Stimulated activated CD4-positive, alpha-beta T cell treated with anti-CD3 and anti-CD28 coated beads, Interleukin-2, amount 100 ng/mL, for 4 hours (primary cell): ENCODE data around the gene TMEM30A.

ENCODE experiments used
- DNase-seq: peaks from one replicate; pipeline ENCODE4 v3.0.0-alpha.2; 2020; ENCODE audit warnings: low read depth

The TMEM30A gene

DNA sequence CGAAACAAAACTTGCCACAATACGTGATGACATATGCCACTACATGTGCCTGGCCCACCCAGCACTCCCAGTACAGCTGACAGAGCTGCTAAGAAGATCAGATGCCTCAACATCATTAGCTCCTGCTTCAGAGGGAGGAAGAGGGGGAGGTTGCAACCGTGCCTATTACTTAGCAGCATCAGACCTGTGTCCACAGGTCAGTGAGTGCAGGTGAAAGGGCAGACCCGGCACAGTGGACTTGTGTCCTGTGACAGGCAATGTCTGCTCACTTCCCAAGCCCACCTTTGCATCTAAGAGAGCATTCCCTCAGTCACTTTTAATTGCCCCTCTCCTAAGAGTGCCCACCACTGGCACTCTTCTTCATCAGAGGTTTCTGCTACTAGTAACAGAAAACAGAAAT, 69.3 kb downstream of the TMEM30A start:
- no peak for DNase-seq

- DNase-seq = no peak
These were observed 70.9 kb downstream of the TMEM30A start for GRCh38 chr6:75213732-75214131.

DNA sequence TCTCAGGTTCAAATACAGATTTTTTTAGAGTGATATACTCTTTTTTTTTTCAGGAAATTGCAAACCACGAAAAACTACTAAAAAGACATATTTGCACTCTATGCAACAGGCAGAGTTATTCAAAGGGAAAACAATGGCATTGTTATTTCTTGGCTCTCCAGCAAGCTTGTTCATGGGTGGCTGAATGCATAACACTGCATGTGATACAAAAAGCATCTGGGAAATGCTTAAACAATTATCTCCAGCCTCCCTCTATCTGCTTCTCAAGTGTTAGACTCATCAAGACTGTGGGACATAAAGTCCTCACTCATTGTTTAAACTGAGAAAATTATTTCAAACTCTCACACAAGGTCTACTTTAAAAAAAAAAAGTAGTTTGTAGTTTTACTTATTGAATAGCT, 71.5 kb downstream of the TMEM30A start:
- DNase-seq = no peak

DNA sequence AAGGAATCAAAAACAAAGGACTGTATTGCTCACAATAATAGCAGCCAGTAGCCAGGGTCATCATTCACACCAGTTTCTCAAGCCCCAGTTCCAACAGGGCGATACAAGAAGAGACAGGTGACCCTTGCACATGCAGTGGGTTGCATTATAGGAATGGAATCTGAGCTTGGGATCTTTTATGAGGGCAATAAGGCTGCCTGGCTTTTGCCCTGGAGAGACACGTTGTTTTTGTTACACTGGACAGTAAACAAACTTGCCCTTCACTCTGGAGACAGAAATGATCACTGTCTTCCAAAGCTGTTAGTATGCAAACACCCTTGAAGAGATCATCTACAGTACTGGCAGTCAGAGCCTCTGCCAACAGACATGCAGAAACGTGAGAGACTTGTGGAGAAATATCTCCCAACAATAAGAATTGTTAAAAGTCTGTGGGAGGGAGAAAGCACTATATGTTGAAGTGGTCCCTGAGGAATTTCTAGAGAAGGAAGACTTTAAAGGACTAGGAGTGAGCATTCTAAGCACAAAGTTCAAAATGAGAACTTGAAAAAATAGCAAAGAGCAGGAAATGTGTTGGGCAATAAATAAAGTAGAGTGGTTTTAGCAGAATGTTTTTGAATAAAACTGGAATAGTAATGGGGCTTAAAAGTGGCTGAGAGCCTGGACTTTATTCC, 72.5 kb downstream of the TMEM30A start:
- no peak for DNase-seq

GRCh38 chr6:75210885-75211739, 73.5 kb downstream of the TMEM30A start:
- no peak for DNase-seq

- DNase-seq = no peak
These were observed 75.3 kb downstream of the TMEM30A start for GRCh38 chr6:75209184-75209723.

DNA sequence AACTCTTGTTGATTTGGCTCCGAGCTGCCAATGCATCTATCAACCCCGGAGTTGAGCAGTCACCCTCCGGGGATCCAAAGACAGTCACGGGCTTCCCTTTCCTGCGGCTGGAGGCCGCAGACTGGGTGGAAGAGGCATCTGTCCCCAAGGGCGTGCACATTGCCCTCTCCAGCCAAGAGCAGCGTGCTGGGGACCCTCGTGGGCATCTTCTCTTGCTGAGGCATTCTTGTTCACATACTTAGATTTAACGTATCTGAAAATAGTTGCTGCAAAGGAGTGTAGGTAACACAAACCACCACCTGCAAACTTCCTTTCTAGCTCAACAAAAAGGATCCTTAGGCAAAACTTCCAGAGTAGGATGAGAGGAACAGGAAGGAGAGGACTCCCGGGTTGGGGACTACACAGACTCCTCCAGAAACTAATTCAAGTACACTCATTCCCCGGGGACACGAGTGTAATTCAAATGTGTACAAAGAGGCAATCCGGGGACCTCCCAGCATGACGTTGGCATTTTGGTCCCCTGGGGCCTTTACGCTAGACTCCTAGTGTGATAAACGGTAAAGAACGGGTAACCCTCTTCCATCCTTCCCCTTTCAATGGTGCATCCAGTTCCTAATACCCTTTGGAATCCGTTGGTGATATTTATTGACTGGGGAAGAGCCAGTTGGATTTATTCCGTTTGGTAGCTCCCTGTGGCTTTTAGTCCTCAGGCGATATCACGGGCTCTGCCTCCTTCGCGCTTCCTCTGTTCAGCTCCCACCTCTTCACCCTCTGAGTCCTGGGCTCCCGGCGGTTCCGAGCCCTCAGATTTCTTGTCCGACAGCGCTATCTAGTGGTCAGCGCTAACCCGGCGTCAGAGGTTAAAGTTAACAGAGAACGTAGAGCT, 76.1 kb downstream of the TMEM30A start:
- peak; percentile 71 for DNase-seq

DNA sequence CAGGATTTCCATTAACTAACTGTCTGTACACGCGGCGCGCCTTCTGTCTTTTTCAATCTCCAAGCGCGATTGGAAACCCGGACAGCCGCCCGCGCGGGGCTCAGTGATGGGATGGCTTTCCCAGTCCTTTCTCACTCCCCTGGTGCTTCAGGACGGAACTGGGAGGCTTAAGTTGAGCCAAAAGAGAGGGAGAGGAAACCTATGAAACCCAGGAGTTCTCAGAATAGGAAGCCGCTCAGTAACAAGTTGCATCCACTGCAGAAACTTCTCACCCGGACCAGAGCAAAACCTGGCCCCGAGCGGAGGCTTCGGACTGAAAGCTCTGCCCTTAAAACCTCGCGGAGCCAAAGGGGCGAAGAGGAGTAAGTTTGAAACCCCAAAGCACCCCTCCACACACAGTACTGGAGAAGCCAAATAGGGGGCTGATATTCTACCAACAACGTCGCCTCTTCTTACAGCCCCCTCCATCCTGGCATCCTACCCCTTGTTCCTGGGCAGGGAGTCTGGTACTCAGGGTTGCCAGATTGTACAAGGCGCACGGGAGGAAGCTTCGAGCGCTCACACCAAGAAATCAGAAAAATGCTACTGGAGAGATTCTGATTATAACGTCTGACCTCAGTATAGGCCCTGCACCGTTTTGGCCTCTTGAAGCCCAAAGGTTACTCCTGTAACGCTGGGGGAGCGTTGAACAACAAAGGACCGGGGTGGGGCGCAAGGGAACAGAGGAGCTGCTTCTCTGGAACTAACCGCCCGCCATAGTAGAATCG, 77.8 kb downstream of the TMEM30A start:
- no peak for DNase-seq

DNA sequence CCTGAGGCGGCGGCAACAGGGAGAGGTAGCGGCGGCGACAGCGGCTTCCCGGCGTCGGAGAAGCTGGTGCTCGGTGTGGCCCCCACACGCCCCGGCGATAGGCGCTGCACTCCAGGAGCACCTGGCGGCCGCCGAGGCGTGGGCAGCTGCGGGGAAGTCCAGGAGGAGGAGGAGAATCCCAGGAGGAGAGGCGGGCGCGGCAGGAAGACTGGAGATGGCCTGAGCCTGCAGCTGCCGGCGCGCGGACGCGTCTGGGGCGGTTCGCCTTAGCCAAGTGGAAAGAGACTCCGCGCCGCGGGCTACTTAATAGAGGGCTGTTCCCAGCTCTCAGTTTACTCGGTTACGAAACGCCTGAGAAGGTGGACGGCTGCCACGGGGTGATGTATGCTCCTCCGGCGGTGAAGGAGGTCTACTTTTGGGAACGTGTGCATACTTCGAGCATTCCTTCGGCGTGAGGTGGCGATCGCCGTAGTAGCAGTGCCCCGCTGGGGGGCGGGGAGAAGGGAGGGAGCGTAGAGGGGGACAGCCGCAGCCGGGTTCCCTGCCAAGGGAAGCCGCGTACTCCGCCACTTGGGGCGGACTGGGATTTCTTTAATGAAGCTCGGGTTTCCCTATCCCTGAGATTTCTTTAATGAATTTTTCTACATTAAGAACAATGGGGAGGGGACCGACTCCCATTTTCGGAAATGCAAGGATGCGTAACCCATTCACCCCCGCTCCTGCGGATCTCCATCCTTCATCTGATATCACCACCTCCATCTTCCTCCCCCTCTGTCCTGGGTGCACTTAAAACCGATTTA, 78.6 kb downstream of the TMEM30A start, which contains the start of gene COL12A1:
Gene COL12A1, minus strand, starts transcription at position 278 of the 800 bp plus-strand sequence. CDS start 3,261 bp downstream, outside the sequence.
- no peak for DNase-seq

DNA sequence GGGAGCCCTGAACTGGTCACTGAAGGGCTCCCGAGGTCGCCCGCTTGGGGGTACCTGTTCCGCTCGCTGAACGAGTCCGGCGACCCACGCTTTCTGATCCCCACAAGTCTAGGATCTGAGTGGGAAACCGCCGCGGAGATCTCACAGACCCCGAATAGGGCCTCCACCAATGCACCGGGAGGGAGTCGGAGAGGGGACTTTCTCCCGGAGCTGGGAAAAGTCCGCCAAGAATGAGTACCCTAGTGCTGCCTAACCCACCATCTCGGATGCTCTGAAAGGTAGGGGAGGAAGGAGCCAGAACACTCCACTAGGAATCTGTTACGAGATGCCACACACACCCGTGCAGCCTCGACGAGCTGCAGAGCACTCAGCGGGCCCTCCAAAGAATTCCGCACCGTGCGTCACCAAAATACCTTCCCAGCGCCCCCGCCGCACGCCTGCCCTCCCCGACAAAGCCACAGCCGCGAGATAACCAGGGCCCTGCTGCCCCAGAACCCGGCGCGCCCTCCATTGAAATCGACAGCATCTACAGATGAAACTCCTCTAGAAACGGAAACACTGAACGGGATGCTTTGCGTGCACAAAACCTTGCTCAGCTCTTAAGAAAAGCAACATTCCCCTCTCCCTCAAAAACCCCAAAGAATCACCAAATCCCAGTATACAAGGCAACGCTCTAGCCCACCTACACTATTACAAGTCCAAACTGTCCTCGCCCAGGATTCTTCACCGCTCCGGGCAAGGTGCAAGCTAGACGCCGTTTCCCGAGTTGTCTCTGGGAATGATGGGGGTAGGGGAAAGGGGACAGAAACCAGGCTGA, 79.4 kb downstream of the TMEM30A start:
- DNase-seq = no peak

DNA sequence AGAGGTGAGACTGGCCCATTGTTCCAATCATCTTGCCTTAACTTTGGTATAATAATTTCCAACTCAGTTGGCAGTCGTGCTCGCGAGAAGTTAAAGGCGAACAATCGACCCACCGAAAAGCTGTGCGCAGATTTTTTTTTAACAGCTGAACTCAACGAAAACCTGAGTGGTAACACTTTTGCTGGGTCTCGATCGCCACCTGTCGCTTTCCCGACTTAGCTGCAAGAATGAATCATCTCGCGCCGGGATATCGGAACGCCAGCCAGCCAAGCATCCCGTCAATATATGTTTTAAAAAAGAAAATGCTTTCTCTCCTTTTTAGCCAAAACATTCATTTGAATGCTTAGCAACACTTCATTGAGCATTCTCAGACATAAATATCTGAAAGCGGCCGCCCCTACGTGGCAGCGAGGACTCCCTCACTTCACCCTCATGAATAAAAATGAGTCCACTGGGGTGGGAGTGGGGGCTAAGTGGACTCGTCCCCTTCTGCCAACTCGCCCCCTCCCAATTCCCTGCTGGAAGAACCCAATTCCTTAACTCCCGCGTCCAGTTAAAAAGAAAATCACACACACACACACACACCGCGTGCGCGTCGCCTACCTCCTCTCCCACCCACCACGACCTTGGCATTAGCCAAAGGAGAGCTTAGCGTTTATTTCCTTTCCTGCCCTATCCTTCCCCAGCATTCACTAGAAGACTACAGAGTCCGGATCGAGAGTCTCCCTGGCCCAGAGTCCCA, 80.2 kb downstream of the TMEM30A start:
- DNase-seq = no peak

DNA sequence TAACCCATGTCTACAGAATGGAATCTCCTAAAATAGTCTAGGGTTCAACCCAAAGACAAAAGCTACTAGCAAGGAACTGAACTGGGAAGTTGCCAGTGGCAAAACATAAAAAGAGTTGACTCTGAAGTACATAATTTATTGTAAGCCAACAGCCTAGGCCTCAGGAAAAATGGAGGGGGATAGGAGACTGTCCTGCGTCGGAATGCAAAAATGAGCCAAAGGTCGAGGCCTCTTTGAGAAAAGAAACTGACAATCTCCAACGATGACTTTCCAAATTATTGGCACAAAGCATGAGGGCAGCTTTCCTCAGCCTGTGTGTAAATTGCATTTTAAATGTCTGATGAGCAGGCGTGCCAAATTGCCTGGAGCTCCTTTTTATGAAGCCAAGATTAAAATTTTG, 80.9 kb downstream of the TMEM30A start:
- no peak for DNase-seq
